Esophagus muscularis mucosa (tissue), 4 donors: ENCODE data around the gene ZNF311. TPM values are rescaled to one million over a fixed set of nuclear protein-coding genes. Genes with fewer than 3 reads are reported as not detected.
"Not testable (repeated sequence)": the region's sequence is repeated elsewhere in the genome, so short reads cannot be mapped to it uniquely, and the experiment has no call there.

ENCODE experiments used
- DNase-seq: peaks from one replicate; pipeline ENCODE4 v3.0.0-alpha.2; 2017; ENCODE audit errors: extremely low spot score
- H3K27ac ChIP-seq, 4 donors: fragments of 200-600 bp; sonication (generic); replicated peaks in 1 of 4; 1 replicate in 3 of 4; 2 replicates in 1 of 4; pipeline ENCODE4 v1.5.1; 2016 to 2019; ENCODE audit warnings: mild to moderate bottlenecking in 1 of 4
- H3K27me3 ChIP-seq, 4 donors: fragments of 200-600 bp; sonication (generic); one replicate each; pipeline versions ENCODE4 v1.5.1 to v1.6.0; 2016 to 2019
- H3K36me3 ChIP-seq, 4 donors: fragments of 200-600 bp; sonication (generic); one replicate each; pipeline ENCODE4 v1.5.1; 2016 to 2019
- H3K4me1 ChIP-seq, 4 donors: fragments of 200-600 bp; sonication (generic); one replicate each; pipeline ENCODE4 v1.5.1; 2016 to 2019
- H3K4me3 ChIP-seq, 4 donors: fragments of 200-600 bp; sonication (generic); 1 replicate in 2 of 4; 2 replicates in 2 of 4; pipeline ENCODE4 v1.5.1; 2016 to 2019; ENCODE audit warnings: mild to moderate bottlenecking in 4 of 4, moderate library complexity in 1 of 4
- H3K9me3 ChIP-seq, 4 donors: fragments of 200-600 bp; sonication (generic); 1 replicate in 3 of 4; 2 replicates in 1 of 4; pipeline ENCODE4 v1.5.1; 2016 to 2019
- EP300 ChIP-seq: sonication (generic); formaldehyde crosslinking; IDR thresholded peaks from one replicate; pipeline ENCODE4 v1.6.1; 2017; ENCODE audit warnings: antibody characterized with exemption
- POLR2A ChIP-seq: fragments of 450-650 bp; IDR thresholded peaks from one replicate; pipeline ENCODE4 v1.6.1; 2017; ENCODE audit warnings: antibody characterized with exemption, moderate library complexity, mild to moderate bottlenecking, low read depth
- POLR2AphosphoS5 ChIP-seq, 2 donors: sonication (generic); formaldehyde crosslinking; IDR thresholded peaks; one replicate each; pipeline ENCODE4 v1.6.1; 2017; ENCODE audit warnings: antibody characterized with exemption in 2 of 2
- WGBS: methylation state at CpG from one replicate; pipeline ENCODE4 v1.1.5; 2018; 5-methylcytosine and 5-hydroxymethylcytosine counted together
- intact Hi-C: fragments of 100-400 bp; cut with DNase I; formaldehyde crosslinking; loops from one replicate; pipeline ENCODE4 v1.15.1; 2023
- total RNA-seq, 4 donors: library from RNA; depleted of rRNA; stranded (reverse); fragments of >200 nt; gene quantifications; one replicate each; pipeline versions ENCODE4 v1.1.0 to v1.2.1, GENCODE V29; 2016
- TF ChIP-seq, protein P1 (sequence below), 3 experiments: fragments of 200-600 bp in 2 of 3; fragments of 450-650 bp in 1 of 3; sonication (generic) in 2 of 3; IDR thresholded peaks; one replicate each; pipeline ENCODE4 v1.5.1; 2017 to 2019; ENCODE audit warnings: antibody characterized with exemption in 3 of 3, mild to moderate bottlenecking in 2 of 3, moderate library complexity in 1 of 3

The ZNF311 gene
- total RNA-seq, 4 donors from 2014 or later: 0.17 to 1.7 (median 0.53) TPM

DNA sequence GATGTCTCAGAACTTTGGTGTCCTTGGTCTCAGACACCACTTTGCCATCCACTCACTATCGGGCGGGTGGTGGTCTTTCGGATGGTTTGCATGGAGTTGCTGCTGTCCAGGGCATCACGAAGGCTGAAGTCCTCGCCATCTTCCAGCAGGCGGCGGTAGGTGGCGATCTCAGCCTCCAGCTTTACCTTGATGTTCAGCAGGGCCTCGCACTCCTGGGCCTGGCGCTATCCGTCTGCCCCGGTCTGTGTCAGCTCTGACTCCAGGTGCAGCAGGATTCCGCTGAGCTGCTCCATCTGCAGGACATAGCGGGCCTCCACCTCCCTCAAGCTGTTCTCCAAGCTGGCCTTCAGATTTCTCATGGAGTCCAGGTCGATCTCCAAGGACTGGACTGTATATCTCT lies 36.0 kb downstream of the ZNF311 start:
- Histone ChIP-seq H3K9me3 (peaks cover 0 to 10% (median 0%) of the 10 kb centered on the region in 4 donors), H3K27ac (no peak overlapping the region), H3K4me1 (no peaks in the 10 kb centered on the region), H3K27me3 (peaks cover 0 to 13% (median 0%) of the 10 kb centered on the region in 4 donors), H3K4me3 (no peak overlapping the region), H3K36me3 (no peaks in the 10 kb centered on the region)
- 92% methylated on average over 12 of the region's 15 CpGs for WGBS
- no peak for DNase-seq
- intact Hi-C loops: no loop called here
- TF ChIP-seq POLR2AphosphoS5 (IDR thresholded peaks at IDR 0.05): no peak
- TF ChIP-seq, protein P1, sequence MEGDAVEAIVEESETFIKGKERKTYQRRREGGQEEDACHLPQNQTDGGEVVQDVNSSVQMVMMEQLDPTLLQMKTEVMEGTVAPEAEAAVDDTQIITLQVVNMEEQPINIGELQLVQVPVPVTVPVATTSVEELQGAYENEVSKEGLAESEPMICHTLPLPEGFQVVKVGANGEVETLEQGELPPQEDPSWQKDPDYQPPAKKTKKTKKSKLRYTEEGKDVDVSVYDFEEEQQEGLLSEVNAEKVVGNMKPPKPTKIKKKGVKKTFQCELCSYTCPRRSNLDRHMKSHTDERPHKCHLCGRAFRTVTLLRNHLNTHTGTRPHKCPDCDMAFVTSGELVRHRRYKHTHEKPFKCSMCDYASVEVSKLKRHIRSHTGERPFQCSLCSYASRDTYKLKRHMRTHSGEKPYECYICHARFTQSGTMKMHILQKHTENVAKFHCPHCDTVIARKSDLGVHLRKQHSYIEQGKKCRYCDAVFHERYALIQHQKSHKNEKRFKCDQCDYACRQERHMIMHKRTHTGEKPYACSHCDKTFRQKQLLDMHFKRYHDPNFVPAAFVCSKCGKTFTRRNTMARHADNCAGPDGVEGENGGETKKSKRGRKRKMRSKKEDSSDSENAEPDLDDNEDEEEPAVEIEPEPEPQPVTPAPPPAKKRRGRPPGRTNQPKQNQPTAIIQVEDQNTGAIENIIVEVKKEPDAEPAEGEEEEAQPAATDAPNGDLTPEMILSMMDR (IDR thresholded peaks at IDR 0.05): no peak

DNA sequence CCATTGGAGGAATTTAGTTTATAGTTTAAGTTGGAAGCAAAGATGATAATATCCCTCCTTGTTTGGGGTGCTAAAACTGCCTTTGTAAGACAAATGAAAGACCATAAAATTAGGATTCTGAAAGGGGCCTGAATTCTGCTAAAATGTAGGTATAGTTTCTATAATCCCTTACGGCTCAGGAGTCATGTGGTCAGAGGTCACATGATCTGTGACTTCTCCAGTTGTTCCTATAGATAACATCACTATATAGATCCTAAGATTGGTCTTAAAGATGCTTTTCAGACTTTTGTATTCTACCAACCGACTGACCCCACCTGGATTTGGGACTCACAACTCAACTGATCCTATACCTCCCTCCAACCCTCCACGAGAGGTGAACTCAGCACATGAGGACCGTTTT lies 36.6 kb downstream of the ZNF311 start:
- intact Hi-C loops: no loop called here
- Histone ChIP-seq H3K9me3 (peaks cover 0 to 10% (median 0%) of the 10 kb centered on the region in 4 donors), H3K4me1 (no peaks in the 10 kb centered on the region), H3K27ac (no peak overlapping the region), H3K27me3 (peaks cover 0 to 6% (median 0%) of the 10 kb centered on the region in 4 donors), H3K36me3 (no peaks in the 10 kb centered on the region), H3K4me3 (no peak overlapping the region)
- no peak for DNase-seq
- TF ChIP-seq, protein P1 (IDR thresholded peaks at IDR 0.05): no peak
- TF ChIP-seq POLR2AphosphoS5 (IDR thresholded peaks at IDR 0.05) (no peak), POLR2A (no peak), EP300 (no peak)
- 89% methylated on average over 4 of the region's 4 CpGs for WGBS

DNA sequence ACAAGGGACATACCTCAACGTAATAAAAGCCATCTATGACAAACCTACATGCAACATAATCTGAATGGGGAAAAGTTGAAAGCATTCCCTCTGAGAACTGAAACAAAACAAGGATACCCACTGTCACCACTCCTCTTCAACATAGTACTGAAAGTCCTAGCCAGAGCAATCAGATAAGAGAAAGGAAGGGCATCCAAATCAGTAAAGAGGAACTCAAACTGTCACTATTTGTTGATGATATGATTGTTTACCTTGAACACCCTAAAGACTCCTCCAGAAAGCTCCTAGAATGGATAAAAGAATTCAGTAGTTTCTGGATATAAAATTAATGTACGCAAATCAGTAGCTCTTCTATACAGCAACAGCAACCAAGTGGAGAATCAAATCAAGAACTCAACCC lies 39.4 kb downstream of the ZNF311 start:
- TF ChIP-seq, protein P1 (IDR thresholded peaks at IDR 0.05): no peak
- no peak for TF ChIP-seq EP300
- TF ChIP-seq POLR2AphosphoS5 (IDR thresholded peaks at IDR 0.05): no peak
- no peak for TF ChIP-seq POLR2A
- H3K36me3 ChIP-seq: no peaks in the 10 kb centered on the region
- WGBS: 94% methylated on average over 2 of the region's 2 CpGs
- peaks cover 0 to 10% (median 0%) of the 10 kb centered on the region in 4 donors for H3K9me3 ChIP-seq
- H3K4me3 ChIP-seq: no peak overlapping the region
- DNase-seq: no peak
- intact Hi-C loops: no loop called here
- H3K4me1 ChIP-seq: no peaks in the 10 kb centered on the region
- no peak overlapping the region for H3K27ac ChIP-seq
- peaks cover 0 to 13% (median 0%) of the 10 kb centered on the region in 4 donors for H3K27me3 ChIP-seq

DNA sequence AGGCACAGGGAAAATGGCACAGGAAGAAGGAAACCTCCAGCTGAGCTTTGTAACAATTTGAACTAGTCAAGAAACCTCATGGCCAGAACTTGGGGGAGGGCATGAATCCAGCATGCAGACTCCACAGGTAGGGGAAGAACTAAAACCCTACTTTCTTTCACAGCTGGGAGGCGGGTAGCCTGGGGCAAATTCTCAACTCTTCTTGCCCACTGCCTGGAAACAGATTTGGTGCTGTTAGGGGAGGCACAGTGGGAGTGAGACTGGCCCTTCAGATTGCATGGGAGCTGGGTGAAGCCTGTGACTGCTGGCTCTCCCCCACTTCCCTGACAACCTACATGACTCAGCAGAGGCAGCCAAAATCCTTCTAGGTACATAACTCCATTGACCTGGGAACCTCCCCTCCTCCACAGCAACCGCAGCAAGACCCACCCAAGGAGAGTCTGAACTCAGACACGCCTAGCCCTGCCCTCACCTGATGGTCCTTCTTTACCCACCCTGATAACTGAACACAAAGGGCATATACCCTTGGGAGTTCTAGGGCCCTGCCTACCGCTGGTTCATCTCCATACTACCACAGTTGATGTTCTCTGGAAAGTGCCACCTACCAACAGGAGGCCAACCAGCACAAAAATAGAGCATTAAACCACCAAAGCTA lies 44.1 kb downstream of the ZNF311 start:
- Histone ChIP-seq H3K4me3 (no peak overlapping the region), H3K27ac (no peak overlapping the region), H3K36me3 (no peaks in the 10 kb centered on the region), H3K4me1 (no peaks in the 10 kb centered on the region), H3K9me3 (no peaks in the 10 kb centered on the region), H3K27me3 (peaks cover 0 to 36% (median 0%) of the 10 kb centered on the region in 4 donors)
- no peak for TF ChIP-seq POLR2A
- TF ChIP-seq, protein P1 (IDR thresholded peaks at IDR 0.05): no peak
- TF ChIP-seq EP300: no peak
- TF ChIP-seq POLR2AphosphoS5 (IDR thresholded peaks at IDR 0.05): no peak
- no peak for DNase-seq
- intact Hi-C loops: no loop called here
- WGBS: 77% methylated on average over 2 of the region's 4 CpGs

DNA sequence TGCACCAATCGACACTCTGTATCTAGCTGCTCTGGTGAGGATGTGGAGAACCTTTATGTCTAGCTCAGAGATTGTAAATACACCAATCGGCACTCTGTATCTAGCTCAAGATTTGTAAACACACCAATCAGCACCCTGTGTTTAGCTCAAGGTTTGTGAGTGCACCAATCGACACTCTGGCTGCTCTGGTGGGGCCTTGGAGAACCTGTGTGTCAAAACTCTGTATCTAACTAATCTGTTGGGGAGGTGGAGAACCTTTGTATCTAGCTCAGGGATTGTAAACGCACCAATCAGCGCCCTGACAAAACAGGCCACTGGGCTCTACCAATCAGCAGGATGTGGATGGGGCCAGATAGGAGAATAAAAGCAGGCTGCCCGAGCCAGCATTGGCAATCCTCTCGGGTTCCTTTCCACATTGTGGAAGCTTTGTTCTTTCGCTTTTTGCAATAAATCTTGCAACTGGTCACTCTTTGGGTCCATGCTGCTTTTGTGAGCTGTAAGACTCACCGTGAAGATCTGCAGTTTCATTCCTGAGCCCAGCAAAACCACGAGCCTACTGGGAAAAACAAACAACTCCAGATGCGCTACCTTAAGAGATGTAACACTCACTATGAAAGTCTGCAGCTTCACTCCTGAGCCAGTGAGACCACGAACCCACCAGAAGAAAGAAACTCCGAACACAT lies 46.4 kb downstream of the ZNF311 start:
- H3K4me3 ChIP-seq, H3K27ac ChIP-seq, H3K36me3 ChIP-seq, H3K4me1 ChIP-seq, DNase-seq, H3K9me3 ChIP-seq, intact Hi-C loops: not testable (repeated sequence)
- WGBS: 87% methylated on average over 13 of the region's 13 CpGs
- peaks cover 0 to 47% (median 0%) of the 10 kb centered on the region in 4 donors for H3K27me3 ChIP-seq

DNA sequence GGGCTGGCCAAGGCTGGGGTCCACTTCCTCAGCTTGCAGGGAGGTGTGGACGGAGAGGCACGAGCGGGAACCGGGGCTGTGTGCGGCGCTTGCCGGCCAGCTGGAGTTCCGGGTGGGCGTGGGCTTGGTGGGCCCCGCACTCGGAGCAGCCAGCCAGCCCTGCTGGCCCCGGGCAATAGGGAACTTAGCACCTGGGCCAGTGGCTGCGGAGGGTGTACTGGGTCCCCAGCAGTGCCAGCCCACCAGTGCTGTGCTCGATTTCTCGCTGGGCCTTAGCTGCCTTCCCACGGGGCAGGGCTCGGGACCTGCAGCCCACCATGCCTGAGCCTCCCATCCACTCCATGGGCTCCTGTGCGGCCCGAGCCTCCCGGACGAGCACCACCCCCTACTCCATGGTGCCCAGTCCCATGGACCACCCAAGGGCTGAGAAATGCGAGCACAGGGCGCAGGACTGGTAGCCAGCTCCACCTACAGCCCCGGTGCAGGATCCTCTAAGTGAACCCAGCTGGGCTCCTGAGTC lies 47.3 kb downstream of the ZNF311 start:
- H3K27ac ChIP-seq, intact Hi-C loops, H3K9me3 ChIP-seq, H3K4me3 ChIP-seq, DNase-seq, H3K36me3 ChIP-seq: not testable (repeated sequence)
- H3K4me1 ChIP-seq: peaks cover 0 to 14% (median 13%) of the 10 kb centered on the region in 4 donors
- 95% methylated on average over 10 of the region's 24 CpGs for WGBS
- H3K27me3 ChIP-seq: peaks cover 0 to 47% (median 0%) of the 10 kb centered on the region in 4 donors
